GM18520 (cell line): ENCODE measurements around the gene WNK4.
A peak's percentile ranks its signal among the peaks of the same experiment; 100 is the strongest.
"Not testable (repeated sequence)": the region's sequence is repeated elsewhere in the genome, so short reads cannot be mapped to it uniquely, and the experiment has no call there.

Experiments used
- ATAC-seq: cut with Tn5 transposase; IDR thresholded peaks from one replicate; pipeline ENCODE4 v1.9.1; 2021; ENCODE audit not compliant: unreplicated experiment

The WNK4 gene

DNA sequence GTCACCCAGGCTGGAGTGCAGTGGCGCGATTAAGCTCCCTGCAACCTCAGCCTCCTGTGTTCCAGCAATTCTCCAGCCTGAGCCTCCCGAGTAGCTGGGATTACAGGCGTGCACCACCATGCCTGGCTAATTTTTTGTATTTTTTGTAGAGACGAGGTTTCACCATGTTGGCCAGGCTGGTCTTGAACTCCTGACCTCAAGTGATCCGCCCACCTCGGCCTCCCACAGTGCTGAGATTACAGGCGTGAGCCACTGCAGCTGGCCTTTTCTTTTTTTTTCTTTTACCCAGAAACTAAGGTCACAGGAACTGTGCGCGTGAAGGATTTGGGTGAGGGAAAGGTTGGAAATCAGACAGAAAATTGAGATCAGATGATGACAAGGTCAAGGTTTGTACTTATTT, 10.4 kb upstream of the WNK4 start:
- not testable (repeated sequence) for ATAC-seq

DNA sequence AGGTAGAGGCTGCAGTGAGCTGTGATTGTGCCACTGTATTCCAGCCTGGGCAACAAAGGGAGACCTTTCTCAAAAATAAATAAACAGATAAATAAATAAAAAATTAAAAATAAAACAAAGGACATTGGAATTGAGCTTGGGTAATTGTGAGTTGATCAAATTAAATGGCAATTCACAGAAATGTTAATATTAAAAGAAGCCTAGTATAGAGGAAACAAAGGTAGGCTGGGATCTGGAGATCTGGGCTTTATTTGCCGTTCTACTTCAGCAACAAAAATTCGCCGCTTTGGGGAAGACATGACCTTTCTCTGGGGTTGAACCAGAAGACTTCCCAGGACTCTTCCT, 7.5 kb upstream of the WNK4 start:
- ATAC-seq: no peak

DNA sequence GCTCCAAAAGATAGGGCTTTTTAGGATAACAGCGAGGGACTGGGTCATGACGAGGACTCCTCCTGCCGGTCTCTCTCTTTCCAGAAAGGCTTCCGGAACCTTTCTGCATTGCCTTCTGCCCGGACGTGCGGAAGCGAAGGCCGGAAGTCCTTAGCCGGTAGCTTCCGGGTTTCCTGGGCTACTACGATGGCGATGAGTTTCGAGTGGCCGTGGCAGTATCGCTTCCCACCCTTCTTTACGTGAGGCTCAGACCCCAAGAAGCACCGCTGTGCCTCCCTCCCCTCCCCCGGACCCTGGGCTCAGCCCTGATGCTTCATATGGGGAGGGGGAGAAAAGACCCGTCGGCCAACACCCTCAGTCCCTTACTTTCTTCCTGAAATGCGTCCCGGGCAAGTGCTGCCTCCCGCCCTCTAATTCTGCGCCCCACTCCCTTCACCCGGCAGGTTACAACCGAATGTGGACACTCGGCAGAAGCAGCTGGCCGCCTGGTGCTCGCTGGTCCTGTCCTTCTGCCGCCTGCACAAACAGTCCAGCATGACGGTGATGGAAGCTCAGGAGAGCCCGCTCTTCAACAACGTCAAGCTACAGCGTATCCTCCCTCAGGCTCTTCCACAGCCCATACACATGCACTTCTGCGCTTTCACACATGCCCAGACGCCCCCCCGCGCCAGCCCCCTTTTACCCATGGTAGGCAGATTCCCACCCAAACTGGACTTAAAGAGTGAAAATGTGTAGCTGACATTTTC, 6.9 kb upstream of the WNK4 start, which contains the start of gene VPS25:
Gene VPS25 (plus strand): TSS at position 160 of the 746 bp plus-strand sequence. CDS start 27 bp downstream, at position 187.
- ATAC-seq: peak; percentile 41

DNA sequence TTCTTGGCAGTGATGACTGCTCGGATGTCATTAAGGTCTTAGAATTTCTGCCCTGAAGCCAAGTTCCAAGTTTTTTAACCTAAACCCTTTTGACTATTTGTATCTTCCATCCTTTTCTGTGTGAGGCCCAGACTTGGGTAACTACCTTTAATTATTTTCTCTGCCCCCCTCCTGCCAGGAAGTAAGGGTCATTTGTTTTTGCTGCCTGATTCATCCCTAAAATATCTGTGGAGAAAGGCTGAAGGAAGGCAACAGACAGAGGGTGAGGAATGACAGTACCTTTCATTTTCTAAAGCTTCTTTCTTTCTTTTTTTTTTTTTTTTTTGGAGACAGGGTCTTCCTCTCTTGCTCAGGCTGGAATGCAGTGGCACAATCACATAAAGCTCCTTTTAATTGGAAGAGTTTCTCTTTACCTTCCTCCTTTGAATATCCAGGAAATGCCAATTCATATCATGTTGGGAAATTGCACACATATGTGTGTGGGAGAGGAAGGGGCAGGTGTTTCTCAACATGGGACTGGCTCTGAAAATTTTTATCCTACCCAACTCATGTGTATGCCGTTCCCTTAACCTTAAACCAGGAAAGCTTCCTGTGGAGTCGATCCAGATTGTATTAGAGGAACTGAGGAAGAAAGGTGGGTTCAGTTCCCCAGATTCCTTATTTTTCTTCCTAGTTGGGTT, 6.2 kb upstream of the WNK4 start:
- ATAC-seq: no peak

DNA sequence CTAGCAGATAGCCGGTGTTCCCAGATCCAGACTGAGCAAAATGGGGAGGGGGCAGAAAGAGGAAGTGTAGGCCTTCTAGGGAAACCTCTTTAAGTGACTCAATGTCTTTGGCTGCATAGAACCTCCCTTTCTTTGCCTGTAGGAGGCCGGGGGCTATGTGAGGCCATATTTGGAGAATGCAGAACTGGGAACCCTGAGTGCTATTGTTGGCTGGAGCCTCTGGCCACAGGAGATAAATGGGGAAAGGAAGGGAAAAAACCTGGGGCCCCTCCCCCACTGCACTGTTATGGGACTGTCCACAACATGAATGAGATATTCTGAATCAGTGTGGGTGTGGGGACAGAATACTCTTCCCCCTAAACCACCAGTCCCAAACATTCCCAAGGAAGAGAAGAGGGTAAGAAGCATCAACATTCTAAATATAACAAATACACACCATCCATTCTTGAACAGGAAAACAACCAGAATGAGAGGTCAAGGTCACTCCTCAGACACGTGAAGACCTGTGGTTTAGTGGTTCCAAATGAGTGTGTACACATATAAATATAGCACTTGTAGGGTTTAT, 4.8 kb upstream of the WNK4 start:
- ATAC-seq: no peak

DNA sequence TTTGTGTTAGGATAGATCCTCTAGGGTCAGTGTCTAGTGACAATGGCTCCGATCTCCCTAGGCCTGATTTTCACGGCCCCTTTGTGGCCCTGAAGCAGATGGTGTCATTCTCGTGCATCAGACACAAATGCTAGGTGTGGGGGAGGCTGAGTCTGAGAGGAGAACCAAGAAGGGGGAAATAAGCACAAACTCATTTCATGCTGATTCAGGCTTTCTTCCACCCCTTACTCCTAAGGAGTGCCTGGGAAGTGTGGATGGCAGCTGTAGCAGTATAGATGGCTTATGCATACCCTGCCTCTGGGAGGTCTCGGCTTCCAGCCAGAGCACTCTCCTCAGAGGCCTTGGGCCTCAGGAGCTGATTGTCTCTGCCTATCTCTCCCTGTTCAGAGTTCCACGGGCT, 1.8 kb upstream of the WNK4 start:
- ATAC-seq: no peak

- ATAC-seq: no peak
Observed at GRCh38 chr17:42779304-42779935, 990 bp upstream of the WNK4 start.

GRCh38 chr17:42780851-42781638, 635 bp downstream of the WNK4 start:
- no peak for ATAC-seq

DNA sequence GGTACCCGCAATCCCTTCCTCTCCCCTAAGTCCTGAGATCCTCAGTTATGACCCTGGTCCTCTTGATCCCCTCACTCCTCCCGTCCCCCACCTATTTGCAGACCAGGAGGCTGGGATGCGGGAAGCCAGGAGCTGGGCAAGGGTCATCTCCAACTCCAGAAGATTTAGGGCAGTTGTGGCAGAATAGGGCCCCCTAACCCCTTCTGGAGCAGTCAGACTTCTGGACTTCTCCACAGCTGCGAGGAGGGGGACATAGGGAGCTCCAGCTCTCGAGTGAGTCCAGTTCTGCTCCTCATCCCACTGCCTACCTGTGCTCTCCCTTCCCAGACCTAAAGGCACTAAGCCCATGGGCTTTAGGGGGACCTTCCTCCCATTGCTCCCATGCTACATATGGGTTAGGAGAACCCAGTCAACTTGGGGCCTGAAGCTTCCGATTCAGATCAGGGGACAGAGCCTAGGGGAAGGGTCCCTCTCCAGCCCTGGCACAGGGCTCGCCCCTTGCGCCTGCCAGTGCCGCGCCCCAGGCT, 1.3 kb downstream of the WNK4 start:
- ATAC-seq: no peak

- no peak for ATAC-seq
Observed at GRCh38 chr17:42782166-42783061, 2.0 kb downstream of the WNK4 start.

DNA sequence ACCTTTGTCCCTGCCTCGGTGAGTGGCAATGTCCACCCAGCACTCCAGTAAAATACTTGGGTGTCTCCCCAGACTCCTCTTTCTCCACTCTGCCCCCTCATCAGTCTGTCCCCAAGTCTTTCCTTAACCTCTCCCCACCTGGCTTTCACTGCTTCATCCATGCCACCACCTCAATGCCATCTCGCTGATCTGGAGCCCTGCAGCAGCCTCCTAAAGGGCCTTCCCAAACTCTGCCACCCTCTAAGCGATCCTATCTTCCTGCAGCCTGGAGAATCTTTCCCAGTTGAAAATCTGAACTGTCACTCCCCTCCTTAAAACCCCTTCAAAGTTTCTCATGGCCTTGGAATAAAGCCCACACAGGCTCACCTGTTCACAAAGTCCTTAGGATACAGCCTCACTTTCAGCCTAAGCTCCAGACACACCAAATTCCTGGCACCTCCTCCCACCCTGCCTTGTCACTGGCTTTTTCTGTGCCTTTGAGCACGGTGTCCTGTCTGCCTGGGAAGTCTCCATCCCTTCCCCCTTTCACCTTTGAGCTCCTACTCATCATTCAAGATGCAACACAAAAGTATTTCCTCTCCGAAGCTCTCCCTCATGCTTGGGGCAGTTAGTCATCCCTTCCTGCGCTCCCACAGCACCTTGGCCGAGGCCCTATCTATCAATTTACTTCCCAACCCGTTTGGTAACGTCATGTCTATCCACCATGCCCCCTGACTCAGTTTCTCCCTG, 2.8 kb downstream of the WNK4 start:
- no peak for ATAC-seq

DNA sequence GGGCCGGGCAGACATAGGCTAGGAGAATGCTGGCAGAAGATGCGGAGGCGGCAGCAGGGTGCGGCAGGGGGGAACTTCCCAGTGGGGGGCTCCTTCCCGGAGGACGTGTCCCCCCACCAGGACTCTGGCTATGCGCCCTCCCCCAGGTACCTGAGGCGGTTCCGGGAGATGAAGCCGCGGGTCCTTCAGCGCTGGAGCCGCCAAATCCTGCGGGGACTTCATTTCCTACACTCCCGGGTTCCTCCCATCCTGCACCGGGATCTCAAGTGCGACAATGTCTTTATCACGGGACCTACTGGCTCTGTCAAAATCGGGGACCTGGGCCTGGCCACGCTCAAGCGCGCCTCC, 3.4 kb downstream of the WNK4 start:
- no peak for ATAC-seq

DNA sequence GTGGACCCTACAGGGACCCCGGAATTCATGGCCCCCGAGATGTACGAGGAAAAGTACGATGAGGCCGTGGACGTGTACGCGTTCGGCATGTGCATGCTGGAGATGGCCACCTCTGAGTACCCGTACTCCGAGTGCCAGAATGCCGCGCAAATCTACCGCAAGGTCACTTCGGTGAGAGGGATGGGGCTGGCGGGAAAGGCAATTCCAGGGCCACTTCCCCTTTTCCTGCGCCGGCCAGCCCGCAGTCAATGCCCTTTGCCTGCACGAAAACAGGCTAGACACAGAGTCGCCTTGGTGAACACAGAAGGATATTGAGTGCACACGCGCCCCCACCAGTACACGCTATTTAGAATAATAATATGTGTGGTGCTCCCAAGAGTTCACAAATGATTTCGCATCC, 4.0 kb downstream of the WNK4 start:
- ATAC-seq: no peak

DNA sequence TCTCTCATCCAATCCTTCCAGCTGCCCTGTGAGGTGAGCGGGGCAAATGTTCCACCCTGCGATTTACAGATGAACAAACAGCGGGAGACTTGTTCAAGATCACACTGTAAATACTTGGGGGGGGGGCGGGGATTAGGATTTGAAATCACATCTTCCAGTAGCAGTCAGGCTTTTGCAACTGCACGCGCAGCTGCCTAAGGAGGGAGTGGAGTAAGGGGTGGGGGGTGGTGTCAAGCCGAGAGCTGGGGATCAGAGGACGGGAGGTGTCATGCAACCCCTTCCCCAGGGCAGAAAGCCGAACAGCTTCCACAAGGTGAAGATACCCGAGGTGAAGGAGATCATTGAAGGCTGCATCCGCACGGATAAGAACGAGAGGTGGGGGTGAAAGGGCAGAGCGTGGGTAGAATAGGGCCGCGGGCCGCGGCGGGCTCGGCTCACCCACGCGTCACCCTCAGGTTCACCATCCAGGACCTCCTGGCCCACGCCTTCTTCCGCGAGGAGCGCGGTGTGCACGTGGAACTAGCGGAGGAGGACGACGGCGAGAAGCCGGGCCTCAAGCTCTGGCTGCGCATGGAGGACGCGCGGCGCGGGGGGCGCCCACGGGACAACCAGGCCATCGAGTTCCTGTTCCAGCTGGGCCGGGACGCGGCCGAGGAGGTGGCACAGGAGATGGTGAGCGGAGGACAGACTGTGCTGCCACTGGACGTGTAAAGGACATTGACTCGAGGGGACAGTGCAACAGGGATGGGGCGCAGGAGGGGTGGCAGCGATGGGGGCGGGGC, 4.6 kb downstream of the WNK4 start:
- ATAC-seq: no peak

DNA sequence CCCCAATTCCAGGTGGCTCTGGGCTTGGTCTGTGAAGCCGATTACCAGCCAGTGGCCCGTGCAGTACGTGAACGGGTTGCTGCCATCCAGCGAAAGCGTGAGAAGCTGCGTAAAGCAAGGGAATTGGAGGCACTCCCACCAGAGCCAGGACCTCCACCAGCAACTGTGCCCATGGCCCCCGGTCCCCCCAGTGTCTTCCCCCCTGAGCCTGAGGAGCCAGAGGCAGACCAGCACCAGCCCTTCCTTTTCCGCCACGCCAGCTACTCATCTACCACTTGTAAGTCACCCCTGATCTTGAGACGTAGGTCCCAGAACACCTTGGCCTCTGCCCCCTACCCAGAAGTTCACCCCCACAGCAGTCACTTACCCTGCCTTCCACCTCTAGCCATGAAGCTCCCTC, 6.9 kb downstream of the WNK4 start:
- no peak for ATAC-seq

DNA sequence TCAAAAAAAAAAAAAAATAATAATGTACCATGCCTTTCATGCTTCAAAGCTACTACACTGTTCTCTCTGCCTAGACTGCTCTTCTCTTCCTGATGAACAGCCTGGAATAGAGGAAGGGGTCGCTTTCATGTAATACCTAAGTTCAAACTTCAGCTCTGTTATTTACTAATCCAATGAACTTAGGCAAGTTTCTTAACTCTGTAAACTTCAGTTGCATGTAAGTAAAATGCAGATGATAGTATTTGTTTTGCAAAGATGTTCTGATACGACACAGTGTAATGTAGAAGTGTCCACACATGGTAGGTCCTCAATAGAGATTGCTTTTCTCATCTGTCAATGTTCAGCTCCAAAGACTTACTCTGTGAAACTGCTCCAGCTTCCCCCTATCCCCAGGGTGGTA, 11.5 kb downstream of the WNK4 start:
- ATAC-seq: no peak

- ATAC-seq: no peak
Observed at GRCh38 chr17:42792545-42792944, 12.1 kb downstream of the WNK4 start.

DNA sequence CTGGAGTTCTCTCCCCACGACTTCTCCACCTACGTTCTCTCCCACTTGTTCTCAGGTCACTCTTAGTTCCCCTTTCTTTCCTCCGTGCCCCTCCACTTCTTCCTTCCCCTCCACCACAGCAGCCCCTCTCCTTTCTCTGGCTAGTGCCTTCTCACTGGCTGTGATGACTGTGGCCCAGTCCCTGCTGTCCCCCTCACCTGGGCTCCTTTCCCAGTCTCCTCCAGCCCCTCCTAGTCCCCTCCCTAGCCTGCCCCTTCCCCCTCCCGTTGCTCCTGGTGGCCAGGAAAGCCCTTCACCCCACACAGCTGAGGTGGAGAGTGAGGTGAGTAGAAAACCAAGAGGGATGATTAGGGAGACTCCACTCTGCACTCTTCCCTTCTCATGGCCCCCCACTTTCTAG, 14.7 kb downstream of the WNK4 start:
- no peak for ATAC-seq

DNA sequence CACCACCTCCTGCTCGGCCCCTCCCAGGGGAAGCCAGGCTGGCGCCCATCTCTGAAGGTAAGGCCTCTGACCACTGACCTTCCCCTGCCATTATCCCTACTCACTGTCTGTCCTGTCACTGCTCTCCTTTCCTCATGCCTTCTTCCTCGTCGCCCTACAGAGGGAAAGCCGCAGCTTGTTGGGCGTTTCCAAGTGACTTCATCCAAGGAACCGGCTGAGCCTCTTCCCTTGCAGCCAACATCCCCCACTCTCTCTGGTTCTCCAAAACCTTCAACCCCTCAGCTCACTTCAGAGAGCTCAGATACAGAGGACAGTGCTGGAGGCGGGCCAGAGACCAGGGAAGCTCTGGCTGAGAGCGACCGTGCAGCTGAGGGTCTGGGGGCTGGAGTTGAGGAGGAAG, 15.1 kb downstream of the WNK4 start:
- ATAC-seq: no peak
